Inflammatory macrophage treated with lipopolysaccharide for 1 hour (primary cell): ENCODE data around the gene MB21D2.
A peak's percentile ranks its signal among the peaks of the same experiment; 100 is the strongest.
"Not testable (repeated sequence)": the region's sequence is repeated elsewhere in the genome, so short reads cannot be mapped to it uniquely, and the experiment has no call there.

Source experiments
- DNase-seq, 2 donors: peaks; one replicate each; pipeline ENCODE4 v3.0.0-alpha.2; 2020 to 2022

MB21D2 gene

GRCh38 chr3:192855434-192855833 lies 62.2 kb downstream of the MB21D2 start:
- no peak for DNase-seq

DNA sequence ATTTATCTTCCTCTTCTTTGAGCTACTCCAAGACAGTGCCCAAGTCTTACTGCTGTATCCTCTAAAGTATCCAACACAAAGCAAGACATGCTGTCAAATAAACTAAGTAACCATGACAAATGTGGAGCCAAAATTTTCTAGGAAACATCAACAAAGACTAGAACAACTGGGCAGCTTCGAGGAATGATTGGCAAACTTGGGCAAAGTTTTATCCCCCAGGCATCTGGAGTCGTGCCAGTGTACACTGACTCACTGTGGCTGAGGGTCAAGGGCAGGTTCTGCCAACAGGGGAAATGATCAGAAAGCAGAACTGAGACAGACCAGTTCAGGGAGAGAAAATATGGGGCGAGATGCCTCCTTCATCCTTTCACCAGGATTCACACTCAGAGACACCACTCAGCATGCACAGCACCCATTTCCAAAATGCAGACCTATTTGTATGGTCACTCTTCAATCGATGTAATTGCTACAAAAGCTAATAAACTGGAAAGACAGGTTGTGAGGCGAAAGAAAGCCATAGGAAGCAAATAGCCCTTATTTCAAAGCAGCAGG lies 65.8 kb downstream of the MB21D2 start:
- DNase-seq: peak; percentile 84

DNA sequence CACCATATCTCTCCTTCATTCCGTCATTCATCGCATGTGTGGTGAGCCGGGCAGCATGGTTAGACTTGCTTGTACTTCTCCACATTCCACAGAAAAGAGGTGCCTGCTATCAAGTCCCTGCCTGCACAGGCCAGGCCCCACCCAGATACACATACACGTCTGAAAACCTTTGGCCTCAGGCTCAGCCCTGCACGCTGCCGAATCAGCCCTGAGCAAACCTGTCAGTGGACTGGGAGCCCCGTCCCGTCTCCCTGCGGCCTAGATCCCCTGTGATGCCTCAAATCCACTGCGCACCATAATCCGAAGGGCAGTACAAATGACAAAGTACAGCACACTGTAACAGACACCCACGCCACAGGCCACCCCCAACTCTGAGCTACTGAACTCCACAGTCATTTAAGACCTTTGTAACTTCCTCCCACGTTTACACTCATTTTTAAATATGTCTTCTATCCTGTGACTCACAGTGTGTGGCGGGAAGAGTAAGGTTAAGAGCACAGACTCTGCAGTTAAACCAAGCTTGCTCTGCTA lies 67.1 kb downstream of the MB21D2 start:
- DNase-seq: peak; percentile 54 to 81

GRCh38 chr3:192849821-192850220 lies 67.8 kb downstream of the MB21D2 start:
- DNase-seq: not testable (repeated sequence)

DNA sequence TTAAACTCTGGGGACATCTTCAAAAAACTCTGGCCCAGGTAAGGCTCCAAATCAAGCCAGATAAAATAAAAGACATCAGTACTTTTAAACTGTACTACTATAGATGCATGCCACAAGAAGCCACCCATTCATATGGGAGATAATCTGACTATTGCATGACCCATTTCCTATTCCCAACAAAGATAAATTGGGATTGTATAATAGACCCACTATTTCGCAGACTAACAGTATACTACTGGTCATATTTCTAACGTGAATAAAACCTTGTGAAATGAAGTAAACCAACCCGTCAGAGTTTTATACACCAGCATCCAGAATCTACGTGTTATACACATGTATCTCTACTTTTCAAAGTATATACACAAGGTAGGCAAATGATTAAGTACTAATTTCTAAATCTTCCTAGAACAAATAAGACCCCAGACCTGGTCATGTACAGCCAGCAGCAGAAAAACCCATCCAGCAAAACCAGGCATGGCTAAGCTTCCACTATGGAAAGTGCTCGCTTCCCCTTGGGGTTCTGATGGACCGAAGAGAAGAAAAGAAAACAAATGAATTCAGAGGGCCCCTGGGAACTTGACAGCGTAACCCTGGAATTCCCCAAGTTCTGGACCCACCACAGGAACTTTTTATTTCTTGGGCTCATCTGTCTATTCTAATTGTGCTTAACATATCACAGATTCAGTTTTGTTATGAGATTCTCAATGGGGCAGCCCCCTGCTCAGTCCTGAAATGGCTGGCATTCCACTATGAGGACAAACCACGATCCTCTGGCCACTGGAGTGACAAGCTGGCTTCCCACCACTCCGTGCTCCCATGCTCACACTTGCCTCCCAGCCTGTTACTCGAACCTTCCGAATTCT lies 69.1 kb downstream of the MB21D2 start:
- DNase-seq: no peak

DNA sequence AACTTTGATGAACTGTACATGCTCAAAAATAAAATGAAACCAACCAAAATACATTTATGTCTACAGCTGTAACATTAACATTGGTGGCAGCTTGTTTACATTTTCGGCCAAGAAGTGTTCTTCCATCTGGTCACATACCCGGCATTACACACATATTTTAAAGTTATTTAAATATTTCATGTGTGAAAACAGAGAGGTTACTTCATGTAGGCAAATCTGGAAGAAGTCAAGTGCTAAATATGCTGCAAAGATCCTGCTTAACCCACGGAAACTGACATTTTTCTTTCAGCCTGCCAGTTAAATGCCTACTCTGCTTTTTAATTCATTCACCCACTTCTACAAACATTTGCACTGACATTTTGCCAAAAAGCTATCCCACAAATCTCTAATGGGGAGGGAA lies 69.7 kb downstream of the MB21D2 start:
- no peak for DNase-seq

GRCh38 chr3:192845526-192845855 lies 72.2 kb downstream of the MB21D2 start:
- DNase-seq: no peak

GRCh38 chr3:192844836-192845525 lies 72.7 kb downstream of the MB21D2 start:
- DNase-seq: peak; percentile 44 to 76

DNA sequence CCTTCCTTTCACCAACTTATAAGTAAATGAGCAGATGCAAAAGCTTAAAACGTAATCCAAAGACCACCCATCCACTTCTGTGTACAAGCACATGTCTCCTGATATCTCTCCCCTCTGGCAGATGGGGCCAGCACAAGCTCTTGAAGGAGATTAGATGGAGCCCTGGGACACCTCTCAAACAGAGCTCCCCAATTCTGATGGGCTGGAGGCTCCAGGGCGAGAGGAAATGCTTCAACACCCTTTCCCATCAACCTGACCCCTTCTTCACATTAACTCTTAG lies 73.2 kb downstream of the MB21D2 start:
- DNase-seq: no peak

- DNase-seq: peak; percentile 40 to 73
Observed at GRCh38 chr3:192843723-192844485, 73.8 kb downstream of the MB21D2 start.

- peak in 1 of 2 donors; percentile 52 for DNase-seq
Observed at GRCh38 chr3:192843119-192843518, 74.5 kb downstream of the MB21D2 start.

DNA sequence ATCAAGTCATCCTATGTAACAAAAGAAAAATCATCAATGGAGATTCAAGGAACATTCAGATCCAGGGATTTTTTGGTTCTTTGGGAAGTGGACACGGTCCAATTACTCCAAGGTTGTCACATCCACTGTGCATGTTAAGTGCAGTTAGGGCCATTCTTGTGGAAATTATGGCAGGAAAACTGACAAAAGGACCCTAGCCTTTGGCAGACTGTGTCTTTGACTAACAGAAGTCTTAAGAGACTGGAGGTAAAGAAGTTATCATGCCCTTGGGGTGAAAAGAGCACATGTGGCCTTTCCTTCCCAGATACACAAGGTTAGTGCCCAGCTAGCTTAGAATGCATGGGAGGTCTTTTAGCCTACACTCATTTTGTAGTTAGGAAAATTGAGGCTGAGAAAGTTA lies 74.9 kb downstream of the MB21D2 start:
- no peak for DNase-seq

DNA sequence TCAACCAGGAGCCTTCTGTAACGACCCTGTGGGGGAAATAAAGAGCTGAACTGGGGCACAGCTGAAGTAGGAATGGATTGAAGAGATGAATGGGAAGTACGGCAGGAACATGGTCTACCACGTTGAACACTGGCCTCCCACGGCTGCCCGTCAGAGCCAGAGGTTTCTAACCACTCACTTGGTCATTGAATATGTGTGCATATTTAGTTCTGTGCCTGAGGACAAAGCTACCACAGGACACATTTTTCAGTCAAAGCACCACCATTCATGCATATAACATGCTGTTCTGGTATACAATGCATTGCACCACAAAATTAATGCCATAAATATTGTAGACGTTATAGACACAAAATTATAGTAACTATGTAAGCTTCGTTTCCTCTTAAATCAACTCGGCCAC lies 75.5 kb downstream of the MB21D2 start:
- DNase-seq: no peak

GRCh38 chr3:192841428-192841827 lies 76.2 kb downstream of the MB21D2 start:
- DNase-seq: no peak

GRCh38 chr3:192840143-192840836 lies 77.4 kb downstream of the MB21D2 start:
- no peak for DNase-seq

GRCh38 chr3:192835818-192836815 lies 81.5 kb downstream of the MB21D2 start:
- DNase-seq: no peak

- no peak for DNase-seq
Observed at GRCh38 chr3:192834428-192834827, 83.2 kb downstream of the MB21D2 start.

- DNase-seq: no peak
Observed at GRCh38 chr3:192833177-192833890, 84.3 kb downstream of the MB21D2 start.

- no peak for DNase-seq
Observed at GRCh38 chr3:192831801-192832347, 85.8 kb downstream of the MB21D2 start.

DNA sequence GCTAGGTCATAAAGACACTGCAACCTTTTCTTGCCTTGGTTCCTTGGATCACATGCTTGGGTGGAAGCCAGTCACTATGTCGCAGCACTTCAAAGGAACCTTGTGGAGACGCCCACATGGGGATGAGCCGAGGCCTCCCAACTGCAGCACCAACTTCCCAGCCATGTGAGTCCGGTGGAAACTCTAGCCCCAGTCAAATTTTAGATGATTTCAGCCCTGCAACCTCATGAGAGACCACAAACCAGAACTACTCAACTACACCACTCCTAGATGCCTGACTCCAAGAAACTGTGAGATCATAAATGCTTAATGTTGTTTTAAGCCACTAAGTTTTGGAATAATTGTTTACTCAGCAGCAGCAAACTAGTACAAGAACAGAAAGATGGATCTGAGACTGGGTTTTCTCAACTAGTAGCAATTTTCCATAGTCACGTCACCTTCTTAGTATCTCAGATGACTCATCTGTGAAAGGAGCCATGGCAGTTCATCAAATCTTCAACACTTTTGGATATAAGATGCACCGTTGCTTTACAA lies 86.5 kb downstream of the MB21D2 start:
- DNase-seq: peak; percentile 48 to 87
